ENCODE measurements around the gene RUNX2.

Gene RUNX2

DNA sequence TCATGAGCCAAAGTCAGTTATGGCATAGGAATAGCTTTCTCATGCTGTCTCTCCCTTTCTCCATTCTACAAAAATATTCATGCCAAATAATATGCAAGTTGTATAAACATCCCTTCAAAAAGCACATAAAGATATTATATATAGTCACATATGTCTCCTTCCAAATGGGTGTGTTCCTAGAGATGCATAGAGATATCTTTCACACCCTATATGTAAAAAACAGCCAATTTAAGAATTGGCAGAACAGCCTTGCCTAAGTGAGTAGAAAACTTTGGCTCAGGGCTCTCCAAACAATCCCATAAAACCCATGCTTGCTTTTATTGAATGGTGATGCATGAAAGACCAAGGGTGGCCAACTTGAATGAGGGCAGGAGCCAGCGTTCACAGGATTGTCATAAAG lies 324.3 kb downstream of the RUNX2 start:
- no peak overlapping the region for H3K27ac ChIP-seq
- TF ChIP-seq CTCF (conservative IDR thresholded peaks at IDR 0.05) (no peak), ZFX (IDR thresholded peaks at IDR 0.05) (no peak)

DNA sequence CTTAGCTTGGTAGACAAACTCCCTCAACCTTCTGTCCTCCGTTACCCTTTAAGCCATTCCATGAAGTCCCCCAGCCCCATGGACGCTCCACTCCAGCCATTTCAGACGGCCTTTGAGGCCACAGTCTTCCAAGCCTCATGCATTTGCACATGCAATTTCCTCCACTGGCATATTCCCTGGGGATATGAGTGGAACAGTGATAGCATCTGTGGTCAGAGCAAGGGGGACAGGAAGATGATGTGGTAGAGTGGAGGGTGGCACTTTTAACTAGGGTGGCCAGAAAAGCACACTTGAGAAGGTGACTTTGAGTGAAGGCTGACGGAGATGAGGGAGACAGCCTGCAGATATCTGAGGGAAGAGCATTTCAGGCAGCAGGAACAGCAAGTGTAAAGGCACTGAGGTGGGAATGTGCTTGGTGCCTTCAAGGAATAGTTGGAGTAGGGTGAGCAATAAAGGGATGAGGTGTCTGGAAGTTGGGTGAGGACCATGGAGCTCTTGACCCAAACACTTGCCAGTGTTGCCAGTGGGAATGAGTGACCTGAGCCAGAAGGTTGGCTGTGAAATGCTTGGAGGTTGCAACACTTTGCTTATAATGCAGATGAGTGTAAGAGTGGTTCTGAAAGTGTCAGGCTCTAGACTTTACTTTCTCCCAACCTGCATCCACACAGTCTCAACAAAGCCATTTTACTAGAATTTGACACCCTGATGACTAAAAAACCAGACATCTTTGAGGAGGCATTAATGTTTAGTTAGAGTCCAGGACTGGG lies 325.2 kb downstream of the RUNX2 start:
- TF ChIP-seq CTCF (conservative IDR thresholded peaks at IDR 0.05) (no peak), ZFX (IDR thresholded peaks at IDR 0.05) (no peak)
- no peak overlapping the region for H3K27ac ChIP-seq

DNA sequence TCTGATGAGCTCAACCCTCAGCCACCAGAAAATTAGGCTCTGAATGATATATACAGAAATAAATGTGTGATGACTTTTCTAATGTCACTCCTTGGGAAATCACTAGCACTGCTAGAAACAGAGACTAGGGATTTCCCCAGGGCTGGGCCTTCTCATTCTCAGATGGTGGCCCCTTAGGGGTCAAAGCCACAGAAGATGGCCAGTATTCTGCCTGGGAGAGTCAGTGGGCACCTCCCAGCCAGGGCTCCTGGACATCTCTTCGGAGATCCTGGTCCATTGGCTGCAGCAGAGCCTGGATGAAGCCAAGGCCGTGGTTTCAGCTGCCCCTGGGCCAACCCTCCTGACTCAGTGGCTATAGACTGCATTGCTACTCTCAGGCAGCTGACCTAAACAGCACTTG lies 326.5 kb downstream of the RUNX2 start:
- H3K27ac ChIP-seq, result no peak overlapping the region
- TF ChIP-seq CTCF (conservative IDR thresholded peaks at IDR 0.05) (no peak), ZFX (IDR thresholded peaks at IDR 0.05) (no peak)

GRCh38 chr6:45655745-45656476 lies 327.8 kb downstream of the RUNX2 start:
- TF ChIP-seq CTCF (conservative IDR thresholded peaks at IDR 0.05), result no peak
- no peak for TF ChIP-seq ZFX (IDR thresholded peaks at IDR 0.05)
- H3K27ac ChIP-seq, result no peak overlapping the region

GRCh38 chr6:45657226-45657625 lies 329.1 kb downstream of the RUNX2 start:
- no peak overlapping the region for H3K27ac ChIP-seq
- TF ChIP-seq ZFX (IDR thresholded peaks at IDR 0.05) (no peak), CTCF (conservative IDR thresholded peaks at IDR 0.05) (no peak)

- no peak overlapping the region for H3K27ac ChIP-seq
- no peak for TF ChIP-seq CTCF (conservative IDR thresholded peaks at IDR 0.05)
- no peak for TF ChIP-seq ZFX (IDR thresholded peaks at IDR 0.05)
These were observed 330.3 kb downstream of the RUNX2 start for GRCh38 chr6:45658400-45658799.

- no peak overlapping the region for H3K27ac ChIP-seq
- TF ChIP-seq ZFX (IDR thresholded peaks at IDR 0.05), result no peak
- TF ChIP-seq CTCF (conservative IDR thresholded peaks at IDR 0.05), result no peak
These were observed 330.8 kb downstream of the RUNX2 start for GRCh38 chr6:45658958-45659357.

Data from C4-2B (cell line).